Diencephalon (tissue), 1 donor: Measurements from ENCODE around the gene OBP2A. TPM values are rescaled to one million over a fixed set of nuclear protein-coding genes. Genes with fewer than 3 reads are reported as not detected.

Experiments used
- total RNA-seq: library from RNA; depleted of rRNA; stranded (reverse); fragments of >200 nt; gene quantifications from one replicate; pipeline ENCODE4 v1.2.3, GENCODE V29; 2014

The OBP2A gene, protein sequence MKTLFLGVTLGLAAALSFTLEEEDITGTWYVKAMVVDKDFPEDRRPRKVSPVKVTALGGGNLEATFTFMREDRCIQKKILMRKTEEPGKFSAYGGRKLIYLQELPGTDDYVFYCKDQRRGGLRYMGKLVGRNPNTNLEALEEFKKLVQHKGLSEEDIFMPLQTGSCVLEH
- total RNA-seq, result not detected

DNA sequence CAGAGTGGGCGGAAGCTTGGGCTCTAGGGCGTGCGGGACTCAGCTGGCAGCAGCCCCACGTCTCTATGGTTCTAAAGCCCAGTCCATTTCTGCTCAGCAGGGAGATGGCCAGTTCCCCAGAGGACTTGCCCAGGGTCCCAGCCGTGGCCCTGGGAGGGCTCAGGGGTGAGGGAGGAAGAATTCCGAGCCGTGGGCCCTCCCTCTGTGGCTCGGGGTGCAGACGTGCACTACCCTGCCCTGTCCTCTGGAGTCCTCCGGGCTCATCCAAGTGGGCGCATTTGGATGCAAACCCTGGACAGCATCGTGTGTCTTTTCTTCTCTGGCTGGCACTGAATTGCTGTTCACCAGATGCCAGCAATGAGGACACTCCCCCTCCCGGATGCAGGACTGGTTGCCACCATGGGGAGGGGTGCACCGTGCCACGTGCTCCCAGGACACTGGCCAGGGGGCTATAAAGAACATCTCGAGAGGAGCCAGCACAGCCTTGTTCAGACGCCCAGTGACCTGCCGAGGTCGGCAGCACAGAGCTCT, at the start of gene OBP2A:
Gene OBP2A, plus strand, starts transcription at position 481 of the 531 bp plus-strand sequence. CDS start 55 bp downstream, outside the sequence.

GRCh38 chr9:135500525-135501260, 45.2 kb upstream of the OBP2A start, which contains the start of gene MRPS2:
Gene MRPS2, plus strand, starts transcription at chr9:135500682. Its CDS starts 29 bp downstream, at chr9:135500711.

GRCh38 chr9:135520916-135521607, 24.9 kb upstream of the OBP2A start, which contains the start of gene LCN1:
Gene LCN1, plus strand, starts transcription at chr9:135521440. Its CDS starts 58 bp downstream, at chr9:135521498.

GRCh38 chr9:135561391-135562234, 15.7 kb downstream of the OBP2A start, which contains the start of gene PAEP:
Gene PAEP, plus strand, starts transcription at chr9:135561756.

Other genes starting within 250 kb of the OBP2A start
- gene PPP1R26, start 66.3 kb upstream of the OBP2A start, total RNA-seq, result 33.0 TPM
- gene MRPS2, start 45.4 kb upstream of the OBP2A start, total RNA-seq, result 13.6 TPM
- not detected for gene LCN1, start 24.7 kb upstream of the OBP2A start, total RNA-seq
- gene PAEP, start 15.6 kb downstream of the OBP2A start, total RNA-seq, result not detected
- gene GLT6D1, start 93.4 kb downstream of the OBP2A start, total RNA-seq, result not detected
- gene LCN9, start 117.2 kb downstream of the OBP2A start, total RNA-seq, result not detected
- gene SOHLH1, start 153.4 kb downstream of the OBP2A start, total RNA-seq, result not detected
- gene KCNT1, start 156.1 kb downstream of the OBP2A start, total RNA-seq, result 12.2 TPM